ENCODE measurements around the gene CACNA2D2.

Gene CACNA2D2

DNA sequence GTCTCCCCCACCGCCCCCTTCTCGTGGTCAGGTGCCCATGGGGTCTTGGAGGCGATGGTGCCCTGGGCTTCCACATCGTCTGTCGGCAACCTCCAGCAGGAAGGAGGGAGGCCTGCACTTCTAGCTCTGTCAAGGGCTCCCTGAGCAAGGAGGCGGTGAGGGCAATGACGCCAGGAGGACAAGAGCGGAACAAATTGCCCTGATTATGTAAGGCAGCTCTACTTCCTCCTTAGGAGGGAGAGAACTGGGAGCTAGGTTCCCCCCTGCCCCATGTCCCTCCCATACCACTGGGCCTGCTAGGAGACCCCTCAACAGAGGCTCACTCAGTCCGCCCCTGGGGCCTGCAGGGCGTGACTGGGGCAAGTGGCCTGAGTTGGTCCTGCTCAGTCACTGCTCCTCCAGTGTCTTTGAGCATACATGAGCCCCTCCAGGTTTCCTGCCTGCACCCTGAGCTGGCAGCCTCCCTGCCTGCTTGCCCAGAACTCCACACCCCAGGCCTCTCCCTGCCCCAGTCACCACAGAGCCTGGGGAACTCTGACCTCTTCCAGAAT is 56.1 kb downstream of the CACNA2D2 start:
- no peaks in the 10 kb centered on the region for H4K20me1 ChIP-seq (ENCODE audit: insufficient read depth, low read length)
- no peaks in the 10 kb centered on the region for H3K9me2 ChIP-seq (replicated peaks; ENCODE audit: insufficient read depth, low read length)
- H3K4me3 ChIP-seq (ENCODE audit: low read length) = no peak overlapping the region
- peaks cover 70% of the 10 kb centered on the region for H3K27me3 ChIP-seq (replicated peaks; ENCODE audit: insufficient read depth, low read length)
- no peak overlapping the region for H3K9ac ChIP-seq (ENCODE audit: low read length)
- H3F3A ChIP-seq (ENCODE audit: insufficient read depth, low read length) = no peaks in the 10 kb centered on the region
- H3K27ac ChIP-seq (ENCODE audit: low read length) = no peak overlapping the region
- H2AFZ ChIP-seq (ENCODE audit: low read length) = no peak overlapping the region
- no peaks in the 10 kb centered on the region for H3K79me2 ChIP-seq (ENCODE audit: low read length)
- TF ChIP-seq EZH2phosphoT487 (IDR thresholded peaks at IDR 0.05; ENCODE audit: low read length) = no peak
- TF ChIP-seq EZH2 (optimal IDR thresholded peaks at IDR 0.05; ENCODE audit: low read depth, low read length) = no peak
- TF ChIP-seq, protein P1, sequence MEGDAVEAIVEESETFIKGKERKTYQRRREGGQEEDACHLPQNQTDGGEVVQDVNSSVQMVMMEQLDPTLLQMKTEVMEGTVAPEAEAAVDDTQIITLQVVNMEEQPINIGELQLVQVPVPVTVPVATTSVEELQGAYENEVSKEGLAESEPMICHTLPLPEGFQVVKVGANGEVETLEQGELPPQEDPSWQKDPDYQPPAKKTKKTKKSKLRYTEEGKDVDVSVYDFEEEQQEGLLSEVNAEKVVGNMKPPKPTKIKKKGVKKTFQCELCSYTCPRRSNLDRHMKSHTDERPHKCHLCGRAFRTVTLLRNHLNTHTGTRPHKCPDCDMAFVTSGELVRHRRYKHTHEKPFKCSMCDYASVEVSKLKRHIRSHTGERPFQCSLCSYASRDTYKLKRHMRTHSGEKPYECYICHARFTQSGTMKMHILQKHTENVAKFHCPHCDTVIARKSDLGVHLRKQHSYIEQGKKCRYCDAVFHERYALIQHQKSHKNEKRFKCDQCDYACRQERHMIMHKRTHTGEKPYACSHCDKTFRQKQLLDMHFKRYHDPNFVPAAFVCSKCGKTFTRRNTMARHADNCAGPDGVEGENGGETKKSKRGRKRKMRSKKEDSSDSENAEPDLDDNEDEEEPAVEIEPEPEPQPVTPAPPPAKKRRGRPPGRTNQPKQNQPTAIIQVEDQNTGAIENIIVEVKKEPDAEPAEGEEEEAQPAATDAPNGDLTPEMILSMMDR (IDR thresholded peaks at IDR 0.05; ENCODE audit: low read length) = no peak
- H3K36me3 ChIP-seq (replicated peaks; ENCODE audit: insufficient read depth, low read length) = no peaks in the 10 kb centered on the region
- no peaks in the 10 kb centered on the region for H3K9me3 ChIP-seq (replicated peaks; ENCODE audit: insufficient read depth, low read length)
- no peaks in the 10 kb centered on the region for H3K4me1 ChIP-seq (ENCODE audit: low read length)
- no peak overlapping the region for H3K4me2 ChIP-seq (ENCODE audit: low read depth, low read length)
- no peak for DNase-seq

DNA sequence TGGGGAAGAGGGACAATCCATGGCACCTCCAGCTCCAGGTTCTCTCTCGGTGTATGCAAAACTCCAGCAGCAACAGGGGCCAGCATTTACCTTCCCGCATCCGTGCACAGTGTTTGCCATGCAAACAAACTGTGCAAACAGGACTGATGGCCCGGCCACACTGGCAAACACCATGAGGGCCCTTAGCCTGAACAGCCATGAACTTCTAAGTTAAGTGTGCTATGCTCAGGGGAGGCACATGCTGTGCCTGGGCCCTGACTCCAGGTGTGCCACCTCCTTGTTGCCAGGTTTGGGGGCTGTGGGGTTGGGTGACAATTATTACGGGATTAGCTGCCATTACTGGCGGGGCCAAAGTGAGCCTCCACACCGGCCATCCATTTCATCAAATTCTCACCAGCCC is 57.5 kb downstream of the CACNA2D2 start:
- H3F3A ChIP-seq (ENCODE audit: insufficient read depth, low read length) = no peaks in the 10 kb centered on the region
- no peaks in the 10 kb centered on the region for H3K9me2 ChIP-seq (replicated peaks; ENCODE audit: insufficient read depth, low read length)
- no peaks in the 10 kb centered on the region for H3K9me3 ChIP-seq (replicated peaks; ENCODE audit: insufficient read depth, low read length)
- no peak for TF ChIP-seq EZH2phosphoT487 (IDR thresholded peaks at IDR 0.05; ENCODE audit: low read length)
- no peak for TF ChIP-seq EZH2 (optimal IDR thresholded peaks at IDR 0.05; ENCODE audit: low read depth, low read length)
- TF ChIP-seq, protein P1 (IDR thresholded peaks at IDR 0.05; ENCODE audit: low read length) = no peak
- H3K4me2 ChIP-seq (ENCODE audit: low read depth, low read length) = no peak overlapping the region
- no peaks in the 10 kb centered on the region for H3K36me3 ChIP-seq (replicated peaks; ENCODE audit: insufficient read depth, low read length)
- no peaks in the 10 kb centered on the region for H3K4me1 ChIP-seq (ENCODE audit: low read length)
- peaks cover 78% of the 10 kb centered on the region for H3K27me3 ChIP-seq (replicated peaks; ENCODE audit: insufficient read depth, low read length)
- H3K4me3 ChIP-seq (ENCODE audit: low read length) = no peak overlapping the region
- H2AFZ ChIP-seq (ENCODE audit: low read length) = no peak overlapping the region
- H3K79me2 ChIP-seq (ENCODE audit: low read length) = no peaks in the 10 kb centered on the region
- no peak overlapping the region for H3K27ac ChIP-seq (ENCODE audit: low read length)
- H4K20me1 ChIP-seq (ENCODE audit: insufficient read depth, low read length) = no peaks in the 10 kb centered on the region
- H3K9ac ChIP-seq (ENCODE audit: low read length) = no peak overlapping the region
- DNase-seq = no peak

DNA sequence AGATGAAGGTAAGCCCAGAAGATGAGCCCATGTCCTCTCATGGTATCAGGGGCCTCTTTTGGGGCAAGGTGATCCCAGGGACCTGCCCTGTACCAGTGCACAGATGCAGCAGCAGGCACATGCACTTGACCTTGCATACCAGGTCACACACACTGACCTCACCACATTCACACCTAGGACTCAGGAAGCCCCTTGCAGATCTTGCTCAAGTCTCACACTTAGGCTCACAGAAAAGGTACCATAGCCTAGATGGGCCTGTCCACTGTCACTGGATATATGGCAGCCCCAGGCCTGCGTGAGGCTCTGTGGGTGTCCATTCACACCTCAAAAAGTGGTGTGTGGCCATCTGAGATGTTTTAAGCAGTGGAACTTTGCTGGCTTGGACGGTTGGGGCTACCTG is 58.7 kb downstream of the CACNA2D2 start:
- DNase-seq = no peak
- Histone ChIP-seq H2AFZ (ENCODE audit: low read length) (no peak overlapping the region), H3K27me3 (replicated peaks; ENCODE audit: insufficient read depth, low read length) (peaks cover 76% of the 10 kb centered on the region), H4K20me1 (ENCODE audit: insufficient read depth, low read length) (no peaks in the 10 kb centered on the region), H3K9ac (ENCODE audit: low read length) (no peak overlapping the region), H3K4me3 (ENCODE audit: low read length) (no peak overlapping the region), H3K9me3 (replicated peaks; ENCODE audit: insufficient read depth, low read length) (no peaks in the 10 kb centered on the region), H3K9me2 (replicated peaks; ENCODE audit: insufficient read depth, low read length) (no peaks in the 10 kb centered on the region), H3K4me2 (ENCODE audit: low read depth, low read length) (no peak overlapping the region), H3F3A (ENCODE audit: insufficient read depth, low read length) (no peaks in the 10 kb centered on the region), H3K36me3 (replicated peaks; ENCODE audit: insufficient read depth, low read length) (no peaks in the 10 kb centered on the region), H3K79me2 (ENCODE audit: low read length) (no peaks in the 10 kb centered on the region), H3K4me1 (ENCODE audit: low read length) (no peaks in the 10 kb centered on the region), H3K27ac (ENCODE audit: low read length) (no peak overlapping the region)
- TF ChIP-seq, protein P1 (IDR thresholded peaks at IDR 0.05; ENCODE audit: low read length) = no peak
- no peak for TF ChIP-seq EZH2 (optimal IDR thresholded peaks at IDR 0.05; ENCODE audit: low read depth, low read length)
